Activated T-cell treated with anti-CD3 and anti-CD28 coated beads, Interleukin-2, amount 50 U/mL, for 72 hours (primary cell): ENCODE data around the gene HOOK1. TPM values are rescaled to one million over a fixed set of nuclear protein-coding genes. Genes with fewer than 3 reads are reported as not detected.
"Not testable (repeated sequence)": the region's sequence is repeated elsewhere in the genome, so short reads cannot be mapped to it uniquely, and the experiment has no call there.

Experiments used
- ATAC-seq, 2 donors: fragments of 150-1000 bp; cut with Tn5 transposase; replicated peaks in 1 of 2; 2 replicates each; pipeline ENCODE4 v1.10.0; 2021; ENCODE audit warnings: moderate library complexity in 2 of 2, mild to moderate bottlenecking in 1 of 2
- DNase-seq, 2 donors: peaks; one replicate each; pipeline ENCODE4 v3.0.0; 2021 to 2022; ENCODE audit warnings: mixed read lengths in 1 of 2
- H3K27ac Mint-ChIP-seq: one replicate; pipeline ENCODE4 v1.8.0; 2022; ENCODE audit warnings: mild to moderate bottlenecking, moderate library complexity, mixed read lengths
- H3K27me3 Mint-ChIP-seq: one replicate; pipeline ENCODE4 v1.8.0; 2022; ENCODE audit warnings: low read depth, mixed read lengths
- H3K36me3 Mint-ChIP-seq, 2 donors: one replicate each; pipeline ENCODE4 v1.8.0; 2022; ENCODE audit warnings: mixed read lengths in 2 of 2, mild to moderate bottlenecking in 1 of 2; ENCODE audit not compliant: insufficient read depth in 2 of 2
- H3K4me1 Mint-ChIP-seq: one replicate; pipeline ENCODE4 v1.8.0; 2022; ENCODE audit warnings: low read depth, mixed read lengths
- H3K4me3 Mint-ChIP-seq, 2 donors: one replicate each; pipeline ENCODE4 v1.8.0; 2022; ENCODE audit warnings: mild to moderate bottlenecking in 2 of 2, mixed read lengths in 2 of 2, moderate library complexity in 2 of 2
- H3K9me3 Mint-ChIP-seq, 2 donors: one replicate each; pipeline ENCODE4 v1.8.0; 2022; ENCODE audit warnings: mixed read lengths in 2 of 2
- total RNA-seq, 2 donors: library from RNA; stranded (reverse); gene quantifications; one replicate each; pipeline ENCODE4 v1.2.3, GENCODE V29; 2022

Gene HOOK1
- total RNA-seq, 2 donors from 2014 or later = 13.6 to 17.6 TPM

DNA sequence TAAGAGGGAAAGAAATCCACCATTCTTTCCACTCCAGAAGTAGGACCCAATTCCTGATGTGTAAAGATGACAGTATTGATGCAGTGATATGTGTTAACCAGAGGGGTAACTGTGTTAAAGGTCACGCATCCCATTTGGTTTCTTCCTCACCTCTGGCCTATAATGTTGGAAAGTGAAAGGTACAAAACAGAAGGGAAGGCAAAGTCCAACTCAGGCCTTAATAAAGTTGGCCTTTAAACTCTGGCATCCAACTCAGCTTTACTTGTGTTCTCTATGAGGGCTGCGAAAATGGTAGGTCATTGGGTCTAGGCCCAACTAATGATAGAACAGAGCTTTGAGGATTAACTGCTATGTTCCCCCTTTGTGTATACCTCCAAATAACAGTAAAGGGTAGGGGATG lies 93.9 kb downstream of the HOOK1 start:
- H3K27ac Mint-ChIP-seq = no peak overlapping the region
- H3K4me3 Mint-ChIP-seq = no peak overlapping the region
- no peaks in the 10 kb centered on the region for H3K9me3 Mint-ChIP-seq
- no peak for ATAC-seq
- H3K27me3 Mint-ChIP-seq = no peaks in the 10 kb centered on the region
- no peak for DNase-seq
- no peaks in the 10 kb centered on the region for H3K36me3 Mint-ChIP-seq
- no peaks in the 10 kb centered on the region for H3K4me1 Mint-ChIP-seq

DNA sequence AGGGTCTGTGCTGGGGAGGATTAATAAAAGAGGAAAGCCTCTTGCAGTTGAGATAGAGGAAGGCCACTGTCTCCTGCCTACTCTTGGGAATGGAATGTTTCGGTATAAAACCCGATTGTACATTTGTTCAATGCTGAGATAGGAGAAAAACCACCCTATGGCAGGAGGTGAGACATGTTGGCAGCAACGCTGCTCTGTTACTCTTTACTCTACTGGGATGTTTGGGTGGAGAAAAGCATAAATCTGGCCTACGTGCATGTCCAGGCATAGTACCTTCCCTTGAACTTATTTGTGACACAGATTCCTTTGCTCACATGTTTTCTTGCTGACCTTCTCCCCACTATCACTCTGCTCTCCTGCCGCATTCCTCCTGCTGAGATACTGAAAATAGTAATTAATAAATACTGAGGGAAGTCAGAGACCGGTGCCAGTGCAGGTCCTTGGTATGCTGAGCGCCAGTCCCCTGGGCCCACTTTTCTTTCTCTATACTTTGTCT lies 100.1 kb downstream of the HOOK1 start:
- H3K36me3 Mint-ChIP-seq, H3K9me3 Mint-ChIP-seq, ATAC-seq, H3K4me3 Mint-ChIP-seq, H3K27me3 Mint-ChIP-seq, DNase-seq, H3K4me1 Mint-ChIP-seq, H3K27ac Mint-ChIP-seq: not testable (repeated sequence)

DNA sequence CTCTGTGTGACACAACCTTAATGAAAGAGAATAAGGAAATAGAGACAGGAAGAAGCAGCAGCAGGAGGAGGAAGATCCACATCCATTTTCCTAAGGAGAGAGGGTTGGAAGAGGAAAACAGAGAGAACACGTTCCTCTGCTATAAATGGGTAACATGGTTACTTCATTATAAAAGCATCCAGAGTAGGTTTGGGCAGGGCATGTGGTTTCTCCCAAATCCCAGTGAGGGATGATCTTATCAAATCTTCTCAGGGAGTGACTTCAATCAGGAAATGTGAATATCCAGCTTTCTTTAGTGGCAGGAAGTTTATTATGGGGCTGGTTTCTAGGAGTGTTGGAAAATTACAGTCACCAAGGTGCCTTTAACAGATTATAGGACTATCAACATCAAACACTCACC lies 100.8 kb downstream of the HOOK1 start:
- H3K36me3 Mint-ChIP-seq = no peaks in the 10 kb centered on the region
- no peak overlapping the region for H3K4me3 Mint-ChIP-seq
- no peak for DNase-seq
- H3K9me3 Mint-ChIP-seq = no peaks in the 10 kb centered on the region
- H3K27me3 Mint-ChIP-seq = no peaks in the 10 kb centered on the region
- H3K4me1 Mint-ChIP-seq = no peaks in the 10 kb centered on the region
- H3K27ac Mint-ChIP-seq = no peak overlapping the region
- ATAC-seq = no peak

DNA sequence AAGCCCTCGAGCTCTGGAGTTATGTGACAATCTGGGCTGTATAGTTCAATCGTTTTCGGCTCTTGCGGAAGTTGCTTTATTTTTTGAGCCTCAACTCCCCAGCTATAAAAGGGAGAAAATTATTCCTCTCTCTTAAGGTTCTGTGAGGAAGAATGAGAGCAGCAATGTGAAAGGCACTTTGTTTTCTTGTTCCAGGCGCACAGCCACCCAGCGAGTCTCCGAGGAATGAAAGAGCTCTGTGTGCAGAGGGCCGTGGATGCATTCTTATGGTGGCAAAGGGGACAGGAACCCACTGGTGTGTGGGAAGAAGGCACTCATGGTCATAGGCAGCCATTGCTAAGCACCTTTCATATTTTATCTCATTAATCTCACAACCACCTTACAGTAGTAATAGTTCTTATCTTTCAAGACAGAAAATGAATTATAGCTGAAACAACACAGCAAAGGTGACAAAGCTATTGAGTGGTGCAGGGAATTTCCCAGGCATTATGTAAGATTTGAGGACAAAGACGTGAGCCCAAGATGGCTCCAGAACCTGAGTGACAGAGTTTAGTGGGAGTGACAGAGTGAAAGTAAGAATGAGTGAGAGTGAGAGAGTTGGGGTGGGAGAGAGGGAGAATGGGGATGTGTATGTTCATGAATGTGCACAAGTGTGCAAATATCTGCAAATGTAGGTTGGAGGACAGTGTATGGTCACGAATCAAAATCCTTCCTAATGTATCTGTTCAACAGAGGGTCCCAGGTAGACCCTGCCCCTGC lies 102.5 kb downstream of the HOOK1 start:
- H3K27ac Mint-ChIP-seq = no peak overlapping the region
- no peak for ATAC-seq
- H3K9me3 Mint-ChIP-seq = no peaks in the 10 kb centered on the region
- DNase-seq = no peak
- no peak overlapping the region for H3K4me3 Mint-ChIP-seq
- H3K36me3 Mint-ChIP-seq = no peaks in the 10 kb centered on the region
- no peaks in the 10 kb centered on the region for H3K27me3 Mint-ChIP-seq
- H3K4me1 Mint-ChIP-seq = no peaks in the 10 kb centered on the region

DNA sequence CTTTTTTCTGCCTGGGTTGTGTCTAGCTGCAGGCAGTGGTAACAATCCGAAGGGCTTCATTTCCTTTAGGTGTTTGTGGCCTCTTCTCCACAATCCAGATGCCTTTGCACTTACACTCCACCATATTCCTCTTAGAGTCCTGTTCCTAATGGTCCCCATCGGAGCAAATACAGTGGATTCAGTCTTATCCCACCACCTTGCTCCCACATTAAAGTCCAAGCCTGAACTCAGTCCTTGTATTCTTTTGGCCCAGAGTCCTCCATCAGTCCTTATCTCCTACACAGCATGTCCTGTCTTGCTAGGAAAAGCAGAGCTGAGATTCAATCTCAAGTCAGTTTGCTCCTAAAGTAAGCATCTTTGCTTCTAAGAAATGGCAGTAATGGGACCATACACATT lies 103.0 kb downstream of the HOOK1 start:
- no peaks in the 10 kb centered on the region for H3K27me3 Mint-ChIP-seq
- H3K36me3 Mint-ChIP-seq = no peaks in the 10 kb centered on the region
- no peaks in the 10 kb centered on the region for H3K4me1 Mint-ChIP-seq
- no peak for ATAC-seq
- H3K4me3 Mint-ChIP-seq = no peak overlapping the region
- DNase-seq = no peak
- no peaks in the 10 kb centered on the region for H3K9me3 Mint-ChIP-seq
- no peak overlapping the region for H3K27ac Mint-ChIP-seq

DNA sequence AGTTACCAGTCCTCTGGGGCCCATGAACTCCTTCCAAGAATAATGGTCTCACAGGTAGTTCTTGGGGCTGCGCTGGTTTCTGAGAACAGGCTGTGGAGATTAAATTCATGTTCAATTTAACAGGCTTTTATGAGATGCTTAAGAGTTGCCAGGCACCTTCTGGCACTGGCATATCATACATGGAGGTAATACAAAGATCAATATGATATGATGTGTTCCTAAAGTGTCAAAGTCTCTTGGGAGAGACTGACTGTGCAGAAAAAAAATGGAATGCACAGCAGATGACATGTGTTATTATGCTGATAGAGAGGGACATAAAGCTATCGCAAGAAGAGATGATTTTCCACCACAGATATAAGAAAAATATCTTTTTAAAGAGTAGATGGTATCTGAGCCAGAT lies 105.0 kb downstream of the HOOK1 start:
- no peak for ATAC-seq
- H3K27me3 Mint-ChIP-seq = no peaks in the 10 kb centered on the region
- no peak overlapping the region for H3K4me3 Mint-ChIP-seq
- H3K36me3 Mint-ChIP-seq = peaks cover 5 to 6% of the 10 kb centered on the region in 2 donors
- no peak overlapping the region for H3K27ac Mint-ChIP-seq
- no peak for DNase-seq
- H3K4me1 Mint-ChIP-seq = no peaks in the 10 kb centered on the region
- H3K9me3 Mint-ChIP-seq = peaks cover 0 to 4% of the 10 kb centered on the region in 2 donors

DNA sequence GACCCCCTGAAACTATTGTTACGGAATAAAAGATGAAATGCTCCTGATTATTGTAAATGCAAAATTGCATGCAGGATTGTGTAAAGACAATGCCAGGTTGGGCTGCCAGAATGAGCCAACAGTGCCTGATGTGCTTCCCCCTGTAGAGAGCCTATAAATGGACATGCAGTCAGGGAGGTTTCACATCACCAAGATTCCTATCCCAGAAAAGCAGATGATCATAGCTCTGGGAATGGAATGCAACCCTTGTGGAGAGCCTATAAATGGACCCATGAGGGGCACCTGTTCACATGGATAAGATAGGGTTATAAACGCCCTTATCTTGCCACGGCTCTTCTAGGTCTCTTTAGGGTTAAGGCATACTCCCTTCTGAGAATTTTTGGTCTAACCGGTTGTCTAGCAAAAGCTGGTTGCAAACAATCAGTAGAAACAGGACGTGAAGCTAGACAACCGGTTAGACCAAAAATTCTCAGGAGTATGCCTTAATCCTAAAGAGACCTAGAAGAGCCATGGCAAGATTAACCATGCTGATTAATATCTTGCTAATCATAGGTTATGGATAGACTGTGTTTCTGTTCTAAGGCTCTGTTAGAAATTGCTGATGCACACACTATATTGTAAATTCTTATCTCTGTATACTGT lies 106.6 kb downstream of the HOOK1 start:
- ATAC-seq, H3K27ac Mint-ChIP-seq, H3K4me1 Mint-ChIP-seq, H3K4me3 Mint-ChIP-seq, H3K9me3 Mint-ChIP-seq, DNase-seq, H3K36me3 Mint-ChIP-seq, H3K27me3 Mint-ChIP-seq: not testable (repeated sequence)

DNA sequence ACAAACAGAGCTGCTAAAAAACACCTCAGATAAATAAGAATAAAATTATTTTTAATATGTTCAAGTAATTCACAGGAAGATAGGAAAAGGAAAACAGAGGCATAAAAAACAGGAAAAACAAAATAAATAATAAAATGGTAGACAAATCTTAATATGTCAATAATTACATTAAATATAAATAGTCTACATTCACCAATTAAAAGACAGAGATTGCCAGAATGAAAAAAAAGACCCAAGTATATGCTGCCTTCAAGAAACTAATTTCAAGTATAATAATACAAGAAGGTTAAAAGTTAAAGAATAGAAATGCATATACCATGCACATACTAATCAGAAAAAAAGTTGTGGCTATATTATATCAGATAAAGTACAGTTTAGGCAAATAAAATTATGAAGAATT lies 109.9 kb downstream of the HOOK1 start:
- Mint-ChIP-seq H3K4me1 (peaks cover 13% of the 10 kb centered on the region), H3K9me3 (peaks cover 0 to 4% of the 10 kb centered on the region in 2 donors), H3K4me3 (no peak overlapping the region), H3K27ac (no peak overlapping the region), H3K27me3 (peaks cover 28% of the 10 kb centered on the region), H3K36me3 (peaks cover 6 to 8% of the 10 kb centered on the region in 2 donors)
- DNase-seq = no peak
- ATAC-seq = no peak

Other genes starting within 250 kb of the HOOK1 start
- under 1 TPM; 0.76 to 0.82 TPM for gene CYP2J2, start 111.8 kb downstream of the HOOK1 start, total RNA-seq